Liver (tissue), 9 donors: ENCODE data around the gene B4GALT1. TPM values are rescaled to one million over a fixed set of nuclear protein-coding genes. Genes with fewer than 3 reads are reported as not detected.

ENCODE experiments used
- DNase-seq: peaks from one replicate; pipeline ENCODE4 v3.0.0-alpha.2; 2017; ENCODE audit warnings: low spot score
- H3K27ac ChIP-seq, 2 donors: one replicate each; pipeline ENCODE4 v1.7.0; 2013; ENCODE audit warnings: inconsistent platforms in 2 of 2, low read length in 2 of 2, control low read depth in 1 of 2, low read depth in 1 of 2, mild to moderate bottlenecking in 1 of 2
- H3K27me3 ChIP-seq, 4 donors: one replicate each; pipeline versions ENCODE4 v1.6.1 to v1.7.0; 2013; ENCODE audit warnings: low read length in 3 of 4, inconsistent platforms in 1 of 4, mild to moderate bottlenecking in 1 of 4, moderate library complexity in 1 of 4; ENCODE audit not compliant: control insufficient read depth in 4 of 4, insufficient read depth in 4 of 4
- H3K36me3 ChIP-seq, 4 donors: one replicate each; pipeline versions ENCODE4 v1.6.1 to v1.7.0; 2013; ENCODE audit warnings: low read length in 3 of 4, mild to moderate bottlenecking in 3 of 4, low read depth in 1 of 4, moderate library complexity in 1 of 4; ENCODE audit not compliant: control insufficient read depth in 4 of 4, insufficient read depth in 3 of 4
- H3K4me1 ChIP-seq, 4 donors: one replicate each; pipeline versions ENCODE4 v1.6.1 to v1.7.0; 2013; ENCODE audit warnings: low read length in 3 of 4, mild to moderate bottlenecking in 3 of 4, moderate library complexity in 1 of 4; ENCODE audit not compliant: control insufficient read depth in 4 of 4, insufficient read depth in 4 of 4
- H3K4me3 ChIP-seq, 3 donors: one replicate each; pipeline versions ENCODE4 v1.6.1 to v1.7.0; 2013; ENCODE audit warnings: low read length in 3 of 3, control low read depth in 1 of 3, low read depth in 1 of 3, mild to moderate bottlenecking in 1 of 3
- H3K9ac ChIP-seq, 2 donors: one replicate each; pipeline ENCODE4 v1.7.0; 2013; ENCODE audit warnings: low read length in 2 of 2, mild to moderate bottlenecking in 2 of 2, moderate library complexity in 2 of 2, control low read depth in 1 of 2, low read depth in 1 of 2
- H3K9me3 ChIP-seq, 4 donors: one replicate each; pipeline versions ENCODE4 v1.6.1 to v1.7.0; 2013; ENCODE audit warnings: low read length in 3 of 4; ENCODE audit not compliant: control insufficient read depth in 4 of 4
- ATF3 ChIP-seq: IDR thresholded peaks from 2 replicates; pipeline ENCODE4 v1.6.1; 2016; ENCODE audit warnings: antibody characterized with exemption
- EGR1 ChIP-seq, 2 donors: IDR thresholded peaks; 2 replicates each; pipeline ENCODE4 v1.6.1; 2016 to 2018; ENCODE audit warnings: antibody characterized with exemption in 2 of 2, low read depth in 2 of 2
- FOXA2 ChIP-seq: IDR thresholded peaks from 2 replicates; pipeline ENCODE4 v1.6.1; 2016; ENCODE audit warnings: antibody characterized with exemption
- GABPA ChIP-seq, 2 donors: IDR thresholded peaks in 1 of 2; conservative IDR thresholded peaks in 1 of 2; 2 replicates each; pipeline ENCODE4 v1.6.1; 2016; ENCODE audit warnings: antibody characterized with exemption in 2 of 2, mild to moderate bottlenecking in 1 of 2, moderate library complexity in 1 of 2
- HNF4A ChIP-seq, 2 donors: conservative IDR thresholded peaks; 2 replicates each; pipeline ENCODE4 v1.6.1; 2016; ENCODE audit warnings: antibody characterized with exemption in 2 of 2, mild to moderate bottlenecking in 2 of 2
- JUND ChIP-seq, 2 donors: IDR thresholded peaks; 2 replicates each; pipeline ENCODE4 v1.6.1; 2016; ENCODE audit warnings: antibody characterized with exemption in 2 of 2
- NR2F2 ChIP-seq: IDR thresholded peaks from 2 replicates; pipeline ENCODE4 v1.6.1; 2016; ENCODE audit warnings: antibody characterized with exemption
- RAD21 ChIP-seq, 2 donors: IDR thresholded peaks; 2 replicates each; pipeline ENCODE4 v1.6.1; 2016; ENCODE audit warnings: antibody characterized with exemption in 2 of 2, mild to moderate bottlenecking in 2 of 2
- REST ChIP-seq: IDR thresholded peaks from 2 replicates; pipeline ENCODE4 v1.6.1; 2016; ENCODE audit warnings: antibody characterized with exemption, mild to moderate bottlenecking
- SP1 ChIP-seq: IDR thresholded peaks from 2 replicates; pipeline ENCODE4 v1.6.1; 2018; ENCODE audit warnings: antibody characterized with exemption, mild to moderate bottlenecking
- TAF1 ChIP-seq: conservative IDR thresholded peaks from 2 replicates; pipeline ENCODE4 v1.6.1; 2016; ENCODE audit warnings: antibody characterized with exemption, mild to moderate bottlenecking
- YY1 ChIP-seq: IDR thresholded peaks from 2 replicates; pipeline ENCODE4 v1.6.1; 2016; ENCODE audit warnings: antibody characterized with exemption, mild to moderate bottlenecking
- ZBTB33 ChIP-seq: IDR thresholded peaks from 2 replicates; pipeline ENCODE4 v1.6.1; 2016; ENCODE audit warnings: antibody characterized with exemption
- WGBS: extraction: QIAGEN DNeasy Blood & Tissue Kit; methylation state at CpG from one replicate; pipeline ENCODE4 v1.1.7; 2013; 5-methylcytosine and 5-hydroxymethylcytosine counted together
- polyA plus RNA-seq, 2 donors: library from polyadenylated mRNA; stranded (reverse) in 1 of 2; unstranded in 1 of 2; fragments of 200-250 nt in 1 of 2; fragments of >200 nt in 1 of 2; fragmentation: Nextera tagmentation in 1 of 2; extraction: Ambion mirVana in 1 of 2; gene quantifications; one replicate each; pipeline versions ENCODE4 v1.2.1 to v1.2.3, GENCODE V29; 2013 to 2015
- total RNA-seq, 2 donors: library from RNA; depleted of rRNA; stranded (reverse); fragments of >200 nt; gene quantifications; one replicate each; pipeline ENCODE4 v1.2.3, GENCODE V29; 2014
- TF ChIP-seq, protein P1 (sequence below): fragments of 150-350 bp; IDR thresholded peaks from 2 replicates; pipeline ENCODE4 v1.5.1; 2017; ENCODE audit warnings: improper control_type of control experiment, low read depth, low read length; ENCODE audit not compliant: missing input control
- donor health status: healthy.
- donor health status: healthy.
- donor health status: healthy.
- donor health status: healthy.
- donor health status: healthy.

Gene B4GALT1
- total and polyA plus RNA-seq, 4 donors = 25.9 to 59.8 (median 42.7) TPM

DNA sequence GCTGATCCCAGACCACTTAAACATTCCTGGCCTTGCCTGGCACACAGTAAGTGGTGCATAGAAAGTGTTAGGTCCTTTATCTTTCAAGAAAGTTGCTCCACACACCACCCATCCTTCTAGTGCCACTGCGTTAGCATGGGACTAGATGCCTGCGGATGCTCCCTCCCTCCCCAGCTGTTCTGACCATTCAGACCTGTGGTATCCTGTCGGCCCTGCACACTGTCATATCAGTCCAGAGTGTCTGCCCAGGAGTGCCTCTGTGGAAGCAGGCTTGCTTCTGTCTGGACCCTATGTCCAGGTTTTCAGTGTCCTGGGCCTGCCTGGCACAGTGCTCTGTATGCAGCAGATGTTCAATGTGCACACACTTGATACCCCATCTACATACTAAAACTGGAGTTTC lies 52.4 kb downstream of the B4GALT1 start (continued):
- TF ChIP-seq ZBTB33 = no peak
- no peak for TF ChIP-seq RAD21 (IDR thresholded peaks at IDR 0.05)
- TF ChIP-seq TAF1 = no peak
- no peak for TF ChIP-seq ATF3

DNA sequence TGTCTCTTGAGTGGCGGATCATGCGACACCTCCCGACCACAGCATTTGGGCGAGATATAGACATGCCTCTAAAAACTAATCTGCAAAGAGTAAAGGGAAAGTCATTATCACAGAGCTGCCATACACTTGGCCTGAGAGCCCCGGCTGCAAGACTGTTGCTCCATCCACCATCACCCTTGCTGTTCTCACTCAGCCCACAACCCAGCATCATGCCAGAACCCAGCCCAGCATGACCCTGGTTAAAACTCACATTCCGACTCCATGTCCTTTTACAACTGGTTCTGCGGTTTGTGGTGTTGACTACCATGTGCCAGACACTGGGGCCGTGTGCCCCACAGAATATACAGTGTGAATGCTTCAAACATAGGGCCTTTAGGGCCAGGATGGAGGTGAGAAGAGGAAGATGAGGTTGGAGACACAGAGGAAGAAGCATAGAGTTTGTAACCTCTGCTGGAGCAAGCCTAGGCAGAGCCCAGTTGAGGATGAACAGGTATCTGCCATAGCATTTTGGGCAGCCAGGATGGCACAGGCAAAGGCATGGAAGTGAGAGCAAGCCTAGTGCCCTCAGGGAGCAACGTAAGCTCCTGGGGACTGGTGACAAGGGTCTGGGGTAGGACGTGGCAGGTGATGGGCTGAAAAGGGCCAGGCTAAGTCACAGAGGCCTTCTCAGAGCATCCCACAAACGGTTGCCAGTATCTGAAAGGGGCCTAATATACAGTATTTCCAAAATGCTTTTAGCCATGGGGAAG lies 53.2 kb downstream of the B4GALT1 start:
- Histone ChIP-seq H3K27me3 (no peaks in the 10 kb centered on the region), H3K9ac (no peak overlapping the region), H3K27ac (no peak overlapping the region), H3K9me3 (no peaks in the 10 kb centered on the region), H3K36me3 (peaks cover 18 to 70% (median 54%) of the 10 kb centered on the region in 4 donors), H3K4me1 (no peaks in the 10 kb centered on the region), H3K4me3 (no peak overlapping the region)
- no peak for DNase-seq
- TF ChIP-seq REST = no peak
- TF ChIP-seq TAF1 = no peak
- TF ChIP-seq NR2F2 = no peak
- TF ChIP-seq RAD21 (IDR thresholded peaks at IDR 0.05) = no peak
- TF ChIP-seq FOXA2 = no peak
- TF ChIP-seq EGR1 (IDR thresholded peaks at IDR 0.05; ENCODE audit: low read depth in 2 of 2) = no peak
- no peak for TF ChIP-seq SP1
- no peak for TF ChIP-seq HNF4A (conservative IDR thresholded peaks at IDR 0.05)
- TF ChIP-seq, protein P1, sequence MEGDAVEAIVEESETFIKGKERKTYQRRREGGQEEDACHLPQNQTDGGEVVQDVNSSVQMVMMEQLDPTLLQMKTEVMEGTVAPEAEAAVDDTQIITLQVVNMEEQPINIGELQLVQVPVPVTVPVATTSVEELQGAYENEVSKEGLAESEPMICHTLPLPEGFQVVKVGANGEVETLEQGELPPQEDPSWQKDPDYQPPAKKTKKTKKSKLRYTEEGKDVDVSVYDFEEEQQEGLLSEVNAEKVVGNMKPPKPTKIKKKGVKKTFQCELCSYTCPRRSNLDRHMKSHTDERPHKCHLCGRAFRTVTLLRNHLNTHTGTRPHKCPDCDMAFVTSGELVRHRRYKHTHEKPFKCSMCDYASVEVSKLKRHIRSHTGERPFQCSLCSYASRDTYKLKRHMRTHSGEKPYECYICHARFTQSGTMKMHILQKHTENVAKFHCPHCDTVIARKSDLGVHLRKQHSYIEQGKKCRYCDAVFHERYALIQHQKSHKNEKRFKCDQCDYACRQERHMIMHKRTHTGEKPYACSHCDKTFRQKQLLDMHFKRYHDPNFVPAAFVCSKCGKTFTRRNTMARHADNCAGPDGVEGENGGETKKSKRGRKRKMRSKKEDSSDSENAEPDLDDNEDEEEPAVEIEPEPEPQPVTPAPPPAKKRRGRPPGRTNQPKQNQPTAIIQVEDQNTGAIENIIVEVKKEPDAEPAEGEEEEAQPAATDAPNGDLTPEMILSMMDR = no peak
- TF ChIP-seq ZBTB33 = no peak
- no peak for TF ChIP-seq JUND (IDR thresholded peaks at IDR 0.05)
- TF ChIP-seq GABPA (IDR thresholded peaks at IDR 0.05 in 1 of 2, conservative IDR thresholded peaks at IDR 0.05 in 1 of 2) = no peak
- no peak for TF ChIP-seq ATF3
- no peak for TF ChIP-seq YY1
- 94% methylated on average over 11 of the region's 11 CpGs for WGBS
